HepG2 (cell line): ENCODE data around the gene STRN3. TPM values are rescaled to one million over a fixed set of nuclear protein-coding genes. Genes with fewer than 3 reads are reported as not detected.

Experiments
- ARID5B ChIP-seq: IDR thresholded peaks from 2 replicates; pipeline ENCODE4 v1.4.0; 2020; ENCODE audit warnings: mild to moderate bottlenecking, missing genetic modification reagents
- CEBPG ChIP-seq: IDR thresholded peaks from 2 replicates; pipeline ENCODE4 v1.6.1; 2016
- DMAP1 ChIP-seq: IDR thresholded peaks from 2 replicates; pipeline ENCODE4 v1.6.1; 2016
- DR1 ChIP-seq: sonication (generic); formaldehyde crosslinking; IDR thresholded peaks from 2 replicates; pipeline ENCODE4 v1.8.0; 2021; ENCODE audit warnings: mild to moderate bottlenecking, missing genetic modification reagents, inconsistent platforms
- ELF1 ChIP-seq: sonication (generic); formaldehyde crosslinking; IDR thresholded peaks from 2 replicates; pipeline ENCODE4 v1.4.0; 2020; ENCODE audit warnings: missing genetic modification reagents
- FOXP1 ChIP-seq, 2 experiments: fragments of 450-650 bp in 1 of 2; IDR thresholded peaks; 2 replicates each; pipeline ENCODE4 v1.6.1; 2017 to 2018; ENCODE audit warnings: antibody characterized with exemption in 1 of 2
- HOMEZ ChIP-seq: IDR thresholded peaks from 2 replicates; pipeline ENCODE4 v1.6.1; 2016; ENCODE audit warnings: low read depth
- KDM2A ChIP-seq: sonication (generic); formaldehyde crosslinking; IDR thresholded peaks from 2 replicates; pipeline ENCODE4 v1.4.0; 2020; ENCODE audit warnings: low read depth, missing genetic modification reagents, borderline replicate concordance
- MAFG ChIP-seq: sonication (generic); formaldehyde crosslinking; IDR thresholded peaks from 2 replicates; pipeline ENCODE4 v1.5.1; 2020; ENCODE audit warnings: mild to moderate bottlenecking, missing genetic modification reagents
- MXD4 ChIP-seq: IDR thresholded peaks from 2 replicates; pipeline ENCODE4 v1.6.1; 2016; ENCODE audit warnings: mild to moderate bottlenecking, missing biosample characterization, missing genetic modification reagents
- PHF21A ChIP-seq: sonication (generic); formaldehyde crosslinking; IDR thresholded peaks from 2 replicates; pipeline ENCODE4 v1.5.0; 2020; ENCODE audit warnings: mild to moderate bottlenecking, missing genetic modification reagents
- RARA ChIP-seq: IDR thresholded peaks from 2 replicates; pipeline ENCODE4 v1.6.1; 2016; ENCODE audit warnings: missing genetic modification reagents, missing compliant biosample characterization
- SOX13 ChIP-seq, 3 experiments: fragments of 450-650 bp in 1 of 3; sonication (generic) in 1 of 3; formaldehyde crosslinking in 1 of 3; IDR thresholded peaks in 2 of 3; conservative IDR thresholded peaks in 1 of 3; 2 replicates each; pipeline versions ENCODE4 v1.5.0 to v1.6.1; 2016 to 2020; ENCODE audit warnings: antibody characterized with exemption in 1 of 3, mild to moderate bottlenecking in 1 of 3, missing compliant biosample characterization in 1 of 3, missing genetic modification reagents in 1 of 3, moderate library complexity in 1 of 3
- SUZ12 ChIP-seq: fragments of 150-350 bp; IDR thresholded peaks from 2 replicates; pipeline ENCODE4 v1.6.1; 2014; ENCODE audit warnings: low read depth, low read length
- polyA plus RNA-seq, 8 experiments: library from polyadenylated mRNA; depleted of rRNA in 3 of 8; stranded (reverse) in 7 of 8; unstranded in 1 of 8; fragments of >200 nt; fragmentation: Illumina TruSeq in 4 of 8; extraction: Trizol in 4 of 8; gene quantifications; 2 replicates each; pipeline versions ENCODE4 v1.2.1 to v1.2.3, GENCODE V29; 2011 to 2016; ENCODE audit warnings: low read depth in 4 of 8, missing spikeins in 1 of 8, mixed read lengths in 1 of 8; ENCODE audit not compliant: insufficient read depth in 1 of 8
- total RNA-seq, 5 experiments: library from RNA; depleted of rRNA; stranded (reverse); fragments of >200 nt; fragmentation: Illumina TruSeq; extraction: Trizol; gene quantifications; 2 replicates each; pipeline ENCODE4 v1.2.3, GENCODE V29; 2016; ENCODE audit warnings: low read depth in 1 of 5
- TF ChIP-seq, protein P1 (sequence below): sonication (generic); formaldehyde crosslinking; IDR thresholded peaks from 2 replicates; pipeline ENCODE4 v1.4.0; 2020; ENCODE audit warnings: missing genetic modification reagents; ENCODE audit errors: not compliant biosample characterization
- TF ChIP-seq, protein P2 (sequence below): sonication (generic); formaldehyde crosslinking; IDR thresholded peaks from 2 replicates; pipeline ENCODE4 v1.4.0; 2020; ENCODE audit warnings: missing genetic modification reagents, borderline replicate concordance

The STRN3 gene
- total and polyA plus RNA-seq, 2 of the 13 experiments (the other 11 are each of a cell fraction or from before 2014, with no cell fraction given): 49.4 to 123 TPM

DNA sequence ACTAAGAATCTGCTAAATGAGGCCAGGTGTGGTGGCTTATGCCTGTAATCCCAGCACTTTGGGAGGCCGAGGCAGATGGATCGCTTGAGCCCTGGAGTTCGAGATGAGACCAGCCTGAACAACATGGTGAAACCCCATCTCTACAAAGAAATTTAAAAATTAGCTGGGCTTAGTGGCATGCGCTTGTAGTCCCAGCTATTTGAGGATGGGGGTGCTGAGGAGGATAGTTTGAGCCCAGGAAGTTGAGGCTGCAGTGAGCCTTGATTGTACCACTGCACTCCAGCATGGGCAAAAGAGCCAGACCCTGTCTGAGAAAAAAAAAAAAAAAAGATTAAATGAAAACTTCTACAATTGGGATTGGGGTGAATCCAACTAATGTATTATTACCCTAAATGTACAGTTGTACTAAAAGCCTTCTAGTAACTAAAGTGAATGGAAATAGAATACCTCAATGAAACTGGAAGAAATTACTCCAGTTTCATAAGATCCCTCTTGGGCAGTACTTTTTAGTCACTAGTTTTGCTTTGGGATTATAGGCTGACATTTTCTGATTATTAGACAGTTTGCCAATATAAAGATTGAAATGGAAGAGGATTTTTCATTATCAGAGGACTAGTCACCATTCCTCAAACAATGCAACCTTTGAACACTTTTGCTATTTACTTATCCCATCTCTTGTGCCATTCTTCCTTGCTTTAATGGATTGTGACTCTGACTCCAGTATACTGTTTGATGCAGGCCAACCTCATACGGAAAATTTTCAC is 137.5 kb downstream of the STRN3 start (continued):
- TF ChIP-seq ARID5B: peak; percentile 77
- peak; percentile 61 for TF ChIP-seq HOMEZ (CRISPR knock-in tag)
- TF ChIP-seq DR1 (CRISPR knock-in tag): no peak
- no peak for TF ChIP-seq SUZ12
- TF ChIP-seq DMAP1: peak; percentile 37; the same call in 1 of the 2 replicates
- no peak for TF ChIP-seq FOXP1 (IDR thresholded peaks at IDR 0.05)
- 0 out of 2 replicates have a peak, but pooled peaks have one; percentile 3 for TF ChIP-seq FOXP1 (CRISPR knock-in tag; IDR thresholded peaks at IDR 0.05)
- no peak for TF ChIP-seq PHF21A (CRISPR knock-in tag)
- peak; percentile 30; the same call in 1 of the 2 replicates for TF ChIP-seq KDM2A (CRISPR knock-in tag)
- TF ChIP-seq, protein P1, sequence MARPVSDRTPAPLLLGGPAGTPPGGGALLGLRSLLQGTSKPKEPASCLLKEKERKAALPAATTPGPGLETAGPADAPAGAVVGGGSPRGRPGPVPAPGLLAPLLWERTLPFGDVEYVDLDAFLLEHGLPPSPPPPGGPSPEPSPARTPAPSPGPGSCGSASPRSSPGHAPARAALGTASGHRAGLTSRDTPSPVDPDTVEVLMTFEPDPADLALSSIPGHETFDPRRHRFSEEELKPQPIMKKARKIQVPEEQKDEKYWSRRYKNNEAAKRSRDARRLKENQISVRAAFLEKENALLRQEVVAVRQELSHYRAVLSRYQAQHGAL (CRISPR knock-in tag): no peak
- 0 out of 2 replicates have a peak, but pooled peaks have one; percentile 16 for TF ChIP-seq MXD4 (CRISPR knock-in tag)
- no peak for TF ChIP-seq SOX13 (IDR thresholded peaks at IDR 0.05)
- peak in 1 of 2 experiments; percentile 86; a peak in 2 of 4 replicates for TF ChIP-seq SOX13 (CRISPR knock-in tag; conservative IDR thresholded peaks at IDR 0.05 in 1 of 2, IDR thresholded peaks at IDR 0.05 in 1 of 2)
- no peak for TF ChIP-seq MAFG
- peak; percentile 16; the same call in 1 of the 2 replicates for TF ChIP-seq RARA
- peak; percentile 44; the same call in 1 of the 2 replicates for TF ChIP-seq CEBPG (CRISPR knock-in tag)
- TF ChIP-seq ELF1 (CRISPR knock-in tag): 0 out of 2 replicates have a peak, but pooled peaks have one; percentile 19
- TF ChIP-seq, protein P2, sequence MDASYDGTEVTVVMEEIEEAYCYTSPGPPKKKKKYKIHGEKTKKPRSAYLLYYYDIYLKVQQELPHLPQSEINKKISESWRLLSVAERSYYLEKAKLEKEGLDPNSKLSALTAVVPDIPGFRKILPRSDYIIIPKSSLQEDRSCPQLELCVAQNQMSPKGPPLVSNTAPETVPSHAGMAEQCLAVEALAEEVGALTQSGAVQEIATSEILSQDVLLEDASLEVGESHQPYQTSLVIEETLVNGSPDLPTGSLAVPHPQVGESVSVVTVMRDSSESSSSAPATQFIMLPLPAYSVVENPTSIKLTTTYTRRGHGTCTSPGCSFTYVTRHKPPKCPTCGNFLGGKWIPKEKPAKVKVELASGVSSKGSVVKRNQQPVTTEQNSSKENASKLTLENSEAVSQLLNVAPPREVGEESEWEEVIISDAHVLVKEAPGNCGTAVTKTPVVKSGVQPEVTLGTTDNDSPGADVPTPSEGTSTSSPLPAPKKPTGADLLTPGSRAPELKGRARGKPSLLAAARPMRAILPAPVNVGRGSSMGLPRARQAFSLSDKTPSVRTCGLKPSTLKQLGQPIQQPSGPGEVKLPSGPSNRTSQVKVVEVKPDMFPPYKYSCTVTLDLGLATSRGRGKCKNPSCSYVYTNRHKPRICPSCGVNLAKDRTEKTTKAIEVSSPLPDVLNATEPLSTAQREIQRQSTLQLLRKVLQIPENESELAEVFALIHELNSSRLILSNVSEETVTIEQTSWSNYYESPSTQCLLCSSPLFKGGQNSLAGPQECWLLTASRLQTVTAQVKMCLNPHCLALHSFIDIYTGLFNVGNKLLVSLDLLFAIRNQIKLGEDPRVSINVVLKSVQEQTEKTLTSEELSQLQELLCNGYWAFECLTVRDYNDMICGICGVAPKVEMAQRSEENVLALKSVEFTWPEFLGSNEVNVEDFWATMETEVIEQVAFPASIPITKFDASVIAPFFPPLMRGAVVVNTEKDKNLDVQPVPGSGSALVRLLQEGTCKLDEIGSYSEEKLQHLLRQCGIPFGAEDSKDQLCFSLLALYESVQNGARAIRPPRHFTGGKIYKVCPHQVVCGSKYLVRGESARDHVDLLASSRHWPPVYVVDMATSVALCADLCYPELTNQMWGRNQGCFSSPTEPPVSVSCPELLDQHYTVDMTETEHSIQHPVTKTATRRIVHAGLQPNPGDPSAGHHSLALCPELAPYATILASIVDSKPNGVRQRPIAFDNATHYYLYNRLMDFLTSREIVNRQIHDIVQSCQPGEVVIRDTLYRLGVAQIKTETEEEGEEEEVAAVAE (CRISPR knock-in tag): peak; percentile 32; the same call in 1 of the 2 replicates
